Inflammatory macrophage treated with lipopolysaccharide for 4 hours (primary cell): Measurements from ENCODE around the gene NME4.
"Not testable (repeated sequence)": the region's sequence is repeated elsewhere in the genome, so short reads cannot be mapped to it uniquely, and the experiment has no call there.

Experiments used
- DNase-seq: peaks from one replicate; pipeline ENCODE4 v3.0.0-alpha.2; 2020

NME4 gene

DNA sequence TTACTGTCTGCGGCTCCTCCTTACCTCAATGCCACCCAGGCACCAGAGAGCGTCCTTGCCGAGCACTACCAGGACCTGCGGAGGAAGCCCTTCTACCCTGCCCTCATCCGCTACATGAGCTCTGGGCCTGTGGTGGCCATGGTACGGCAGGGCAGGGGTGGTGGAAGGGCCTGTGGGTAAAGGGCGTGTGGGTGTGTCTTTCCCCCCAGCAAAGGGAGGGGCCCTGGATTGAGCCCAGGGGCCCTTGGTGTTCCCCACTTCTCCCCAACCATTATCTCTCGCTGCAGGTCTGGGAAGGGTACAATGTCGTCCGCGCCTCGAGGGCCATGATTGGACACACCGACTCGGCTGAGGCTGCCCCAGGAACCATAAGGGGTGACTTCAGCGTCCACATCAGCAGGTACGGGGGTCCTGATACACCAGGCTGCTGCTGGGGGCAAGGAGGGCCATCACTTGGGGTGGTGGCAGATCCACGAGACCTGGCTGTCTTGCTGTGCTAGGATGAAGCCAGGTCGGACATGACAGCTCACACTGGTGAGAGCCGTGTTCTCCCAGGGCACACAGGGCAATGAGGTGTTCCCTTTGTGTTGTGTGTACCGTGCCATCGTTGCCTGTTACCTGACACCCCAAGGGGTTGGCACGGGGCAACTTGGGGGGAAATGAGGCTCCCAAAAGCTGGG is 2.5 kb downstream of the NME4 start:
- no peak for DNase-seq

DNA sequence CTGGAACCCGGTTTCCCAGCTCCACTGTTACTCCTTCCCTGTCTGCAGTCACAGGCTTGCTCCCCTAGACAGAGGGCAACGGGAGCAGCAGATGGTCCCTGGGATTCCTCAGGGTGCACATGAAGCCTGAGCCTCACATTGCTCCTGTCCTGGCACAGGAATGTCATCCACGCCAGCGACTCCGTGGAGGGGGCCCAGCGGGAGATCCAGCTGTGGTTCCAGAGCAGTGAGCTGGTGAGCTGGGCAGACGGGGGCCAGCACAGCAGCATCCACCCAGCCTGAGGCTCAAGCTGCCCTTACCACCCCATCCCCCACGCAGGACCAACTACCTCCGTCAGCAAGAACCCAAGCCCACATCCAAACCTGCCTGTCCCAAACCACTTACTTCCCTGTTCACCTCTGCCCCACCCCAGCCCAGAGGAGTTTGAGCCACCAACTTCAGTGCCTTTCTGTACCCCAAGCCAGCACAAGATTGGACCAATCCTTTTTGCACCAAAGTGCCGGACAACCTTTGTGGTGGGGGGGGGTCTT is 3.1 kb downstream of the NME4 start:
- no peak for DNase-seq

DNA sequence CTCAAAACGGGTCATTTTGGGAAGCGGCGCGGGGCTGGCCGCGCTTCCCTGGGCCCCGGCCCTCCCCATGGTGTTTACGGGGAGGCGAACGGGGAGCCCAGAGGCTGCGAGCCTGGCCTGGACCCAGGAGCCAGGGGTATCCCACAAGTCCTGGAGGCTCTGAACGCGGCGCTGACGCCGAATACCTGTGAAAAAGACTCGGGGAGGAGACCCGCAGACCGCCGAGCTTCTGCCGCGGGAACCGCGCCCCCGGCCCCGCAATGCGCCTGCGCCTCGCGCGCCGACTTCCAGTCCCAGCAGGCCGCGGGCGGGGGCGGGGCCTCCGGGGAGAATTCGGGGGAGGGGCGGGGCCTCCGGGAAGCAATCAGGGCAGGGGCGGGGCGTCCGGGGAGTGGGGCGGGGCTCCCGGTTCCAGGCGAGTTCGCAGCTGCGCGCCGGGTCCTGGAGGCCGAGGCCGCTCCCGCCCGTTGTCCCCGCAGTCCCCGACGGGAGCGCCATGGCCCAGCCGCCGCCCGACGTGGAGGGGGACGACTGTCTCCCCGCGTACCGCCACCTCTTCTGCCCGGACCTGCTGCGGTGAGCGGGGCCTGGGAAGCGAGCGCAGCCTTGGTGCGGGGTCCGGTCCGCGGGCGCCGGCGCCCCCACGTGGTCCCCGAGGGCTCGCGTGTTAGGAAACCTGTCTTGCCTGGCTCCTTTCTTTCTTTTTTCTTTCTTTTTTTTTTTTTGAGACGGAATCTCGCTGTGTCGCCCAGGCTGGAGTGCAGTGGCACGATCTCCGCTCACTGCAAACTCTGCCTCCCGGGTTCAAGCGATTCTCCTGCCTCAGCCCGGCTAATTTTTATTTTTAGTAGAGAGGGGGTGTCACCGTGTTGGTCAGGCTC is 4.7 kb downstream of the NME4 start, which contains the start of gene DECR2:
TSS of gene DECR2 (plus strand) at position 418 of the 881 bp plus-strand sequence. CDS start at position 497, 79 bp downstream.
- DNase-seq, result peak; percentile 91

DNA sequence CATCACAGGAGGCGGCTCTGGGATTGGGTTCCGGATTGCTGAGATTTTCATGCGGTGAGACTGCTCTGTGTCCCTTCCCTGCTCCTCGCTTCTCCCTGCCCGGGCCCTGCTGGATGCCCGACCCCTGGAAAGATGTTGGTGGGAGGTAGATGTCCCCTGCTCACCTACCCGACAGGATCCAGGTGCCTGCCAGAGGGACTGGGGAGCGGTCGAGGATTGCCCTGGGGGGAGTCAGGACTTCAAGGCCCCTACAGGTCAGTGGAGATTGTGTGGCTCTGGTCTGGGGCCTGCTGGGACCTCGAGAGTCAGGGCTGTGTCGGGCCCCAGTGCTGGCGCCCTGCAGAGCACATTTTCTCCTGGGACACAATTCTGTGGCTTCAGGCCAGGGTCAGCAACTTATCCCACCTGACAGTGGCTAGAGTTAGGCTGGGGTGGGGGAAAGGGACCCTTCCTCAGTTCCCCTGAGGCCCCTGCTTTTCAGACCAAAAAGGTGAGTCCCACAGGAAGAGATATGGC is 8.0 kb downstream of the NME4 start:
- no peak for DNase-seq

DNA sequence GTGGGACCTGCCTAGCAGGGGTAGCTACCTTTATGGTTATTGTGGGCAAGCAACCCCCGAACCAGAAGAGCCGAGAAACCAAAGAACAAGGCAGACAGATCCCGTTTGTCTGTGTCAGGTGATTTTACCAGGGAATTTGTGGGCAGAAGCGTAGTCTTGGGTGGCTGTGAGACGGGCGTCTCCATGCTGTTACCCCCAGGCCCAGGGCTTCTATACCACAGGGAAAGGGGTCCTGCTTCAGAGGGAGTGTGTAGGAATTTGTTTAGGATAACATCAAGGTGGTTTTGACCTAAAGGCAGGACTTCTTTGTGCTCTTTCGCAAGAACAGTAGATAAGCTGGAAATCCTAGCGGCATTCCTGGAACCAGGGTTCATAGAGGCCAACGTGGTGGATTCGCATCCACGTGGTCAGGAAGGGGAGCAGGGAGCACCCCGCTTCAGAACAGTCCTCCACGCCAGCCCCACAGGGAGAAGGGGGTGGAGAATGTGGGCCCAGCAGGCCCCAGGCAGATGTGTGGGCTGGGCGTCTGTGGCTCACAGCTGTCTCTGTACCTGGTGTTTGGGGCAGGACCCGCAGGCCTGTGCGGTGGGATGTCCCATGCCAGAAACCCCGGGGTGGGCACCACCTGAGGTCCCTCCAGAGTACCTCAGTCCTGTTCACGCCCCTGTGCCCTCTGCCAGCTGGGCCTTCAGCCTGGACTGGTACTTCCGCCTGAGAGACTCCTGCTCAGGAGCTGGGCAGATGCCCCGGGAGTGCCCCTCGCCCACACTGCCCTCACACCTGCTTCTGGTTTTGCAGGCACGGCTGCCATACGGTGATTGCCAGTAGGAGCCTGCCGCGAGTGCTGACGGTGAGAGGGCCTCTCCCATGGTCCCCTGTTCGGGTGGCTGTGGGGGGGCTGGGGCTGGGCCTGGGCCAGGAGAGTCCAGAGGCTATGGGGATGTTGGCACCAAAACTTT is 8.8 kb downstream of the NME4 start:
- DNase-seq, result no peak

DNA sequence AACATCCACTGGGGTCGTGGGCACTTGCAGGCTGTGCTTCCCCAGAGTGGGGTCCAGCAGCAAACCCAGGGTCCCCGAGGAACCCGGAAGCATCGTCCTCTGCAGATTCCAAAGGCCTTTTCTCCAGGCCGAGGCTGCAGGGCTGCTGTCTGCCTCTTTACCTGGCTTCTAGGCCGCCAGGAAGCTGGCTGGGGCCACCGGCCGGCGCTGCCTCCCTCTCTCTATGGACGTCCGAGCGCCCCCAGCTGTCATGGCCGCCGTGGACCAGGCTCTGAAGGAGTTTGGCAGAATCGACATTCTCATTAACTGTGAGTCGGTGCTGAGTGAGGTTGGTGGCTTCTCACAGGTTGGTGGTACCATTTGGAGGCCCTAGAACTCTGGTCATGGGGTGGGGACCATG is 10.3 kb downstream of the NME4 start:
- DNase-seq, result no peak

DNA sequence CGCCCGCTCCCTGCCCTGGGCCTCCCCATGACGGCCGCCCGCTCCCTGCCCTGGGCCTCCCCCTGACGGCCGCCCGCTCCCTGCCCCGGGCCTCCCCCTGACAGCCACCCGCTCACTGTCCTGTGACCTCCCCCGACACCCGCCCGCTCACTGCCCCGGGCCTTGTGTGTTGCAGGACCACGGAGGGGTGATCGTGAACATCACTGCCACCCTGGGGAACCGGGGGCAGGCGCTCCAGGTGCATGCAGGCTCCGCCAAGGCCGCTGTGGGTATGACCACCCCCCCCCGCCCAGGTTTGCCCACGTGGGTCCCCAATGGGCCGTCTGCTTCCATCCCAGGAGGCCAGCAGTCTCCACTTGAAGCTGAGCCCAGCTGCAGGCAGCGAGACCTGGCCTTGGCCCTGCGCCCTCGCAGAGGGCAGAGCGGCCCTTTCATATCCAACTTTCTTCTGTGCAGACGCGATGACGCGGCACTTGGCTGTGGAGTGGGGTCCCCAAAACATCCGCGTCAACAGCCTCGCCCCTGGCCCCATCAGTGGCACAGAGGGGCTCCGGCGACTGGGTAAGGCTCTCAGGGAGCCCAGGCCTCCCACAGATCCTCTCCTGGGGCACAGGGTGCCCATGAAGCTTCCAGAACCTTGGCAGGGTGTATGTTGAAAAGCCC is 13.6 kb downstream of the NME4 start:
- no peak for DNase-seq

DNA sequence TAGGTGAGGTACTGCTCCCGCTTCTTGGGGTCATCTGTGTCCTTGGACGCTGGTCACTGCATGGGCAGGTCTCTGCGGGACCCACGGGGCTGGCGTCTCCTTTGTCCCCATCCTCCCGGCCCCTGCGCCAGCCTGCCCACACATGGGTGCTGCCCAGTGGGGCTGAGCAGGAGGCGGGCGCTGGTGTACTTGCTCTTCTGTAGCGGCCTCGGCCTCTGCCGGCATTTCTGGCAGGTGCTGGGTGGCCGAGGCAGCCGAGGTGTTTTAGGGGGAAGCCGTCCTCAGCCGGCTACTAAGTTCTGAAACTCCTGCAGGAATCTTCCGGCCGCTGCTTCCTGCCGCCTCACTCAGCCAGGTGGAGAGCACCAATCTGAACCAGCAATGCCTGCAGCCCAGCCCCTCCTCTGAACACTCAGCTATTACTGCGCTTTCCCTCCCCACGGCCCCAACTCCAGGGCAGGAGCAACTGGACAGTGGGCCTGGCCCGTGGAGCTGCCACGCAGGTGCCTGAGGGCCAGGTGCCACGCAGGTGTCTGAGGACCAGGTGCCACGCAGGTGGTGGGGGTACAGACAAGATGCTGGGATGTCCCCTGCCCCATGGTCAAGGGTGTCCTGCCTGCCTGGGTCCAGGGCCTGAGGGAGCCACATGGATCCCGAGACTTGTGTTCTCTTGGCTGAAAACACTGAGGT is 14.7 kb downstream of the NME4 start:
- no peak for DNase-seq

DNA sequence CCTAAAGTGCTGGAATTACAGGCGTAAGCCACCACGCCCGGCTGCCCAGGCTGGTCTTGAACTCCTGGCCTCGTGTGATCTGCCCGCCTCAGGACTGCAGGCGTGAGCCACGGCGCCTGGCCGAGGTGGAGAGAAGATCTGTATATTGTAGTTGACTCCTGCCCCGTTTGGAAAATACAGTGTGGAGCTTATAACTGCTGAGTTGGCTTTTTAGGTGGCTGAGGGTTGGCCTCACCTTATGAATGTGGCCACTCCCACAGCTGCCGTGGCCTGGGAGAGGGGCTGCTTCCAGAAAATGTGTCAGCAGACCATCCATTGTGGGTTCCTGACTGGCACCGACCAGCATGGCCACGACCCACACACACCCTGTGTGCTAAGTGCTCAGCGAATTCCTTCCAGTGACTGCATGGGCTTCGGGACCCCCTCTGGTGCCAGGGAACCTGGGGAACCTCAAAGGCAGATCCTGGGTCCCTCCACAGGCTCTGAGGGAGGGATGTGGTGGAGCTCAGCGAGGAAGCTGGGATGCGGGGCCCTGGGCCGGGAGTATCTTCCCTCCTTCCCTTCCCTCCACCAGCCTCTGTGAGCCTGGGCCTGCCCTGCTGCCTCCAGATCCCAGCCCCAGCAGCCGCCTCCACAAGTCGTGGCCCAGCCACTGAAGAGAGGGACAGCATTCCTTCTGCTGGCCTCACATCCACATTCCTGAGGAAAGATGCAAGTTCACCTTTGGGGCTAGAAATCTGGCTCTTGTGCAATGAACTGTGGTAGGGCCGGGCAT is 17.6 kb downstream of the NME4 start:
- DNase-seq, result no peak

DNA sequence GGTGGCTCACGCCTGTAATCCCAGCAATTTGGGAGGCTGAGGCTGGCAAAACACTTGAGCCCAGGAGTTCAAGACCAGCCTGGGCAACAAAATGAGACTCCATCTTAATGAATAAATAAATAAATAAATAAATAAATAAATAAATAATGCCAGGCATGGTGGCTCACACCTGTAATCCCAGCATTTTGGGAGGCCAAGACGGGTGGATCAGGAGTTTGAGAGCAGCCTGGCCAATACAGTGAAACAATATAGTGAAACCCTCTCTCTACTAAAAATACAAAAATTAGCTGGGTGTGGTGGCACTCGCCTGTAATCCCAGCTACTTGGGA is 18.1 kb downstream of the NME4 start:
- not testable (repeated sequence) for DNase-seq

DNA sequence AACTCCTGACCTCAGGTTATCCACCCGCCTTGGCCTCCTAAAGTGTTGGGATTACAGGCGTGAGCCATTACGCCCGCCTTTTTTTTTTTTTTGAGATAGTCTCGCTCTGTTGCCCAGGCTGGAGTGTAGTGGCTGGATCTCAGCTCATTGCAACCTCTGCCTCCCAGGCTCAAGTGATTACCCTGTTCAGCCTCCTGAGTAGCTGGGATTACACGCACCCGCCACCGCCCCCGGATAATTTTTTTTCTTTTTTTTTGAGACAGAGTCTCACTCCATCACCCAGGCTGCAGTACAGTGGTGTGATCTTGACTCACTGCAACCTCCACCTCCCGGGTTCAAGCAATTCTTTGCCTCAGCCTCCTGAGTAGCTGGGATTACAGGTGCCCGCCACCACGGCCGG is 25.2 kb downstream of the NME4 start:
- DNase-seq, result not testable (repeated sequence)

DNA sequence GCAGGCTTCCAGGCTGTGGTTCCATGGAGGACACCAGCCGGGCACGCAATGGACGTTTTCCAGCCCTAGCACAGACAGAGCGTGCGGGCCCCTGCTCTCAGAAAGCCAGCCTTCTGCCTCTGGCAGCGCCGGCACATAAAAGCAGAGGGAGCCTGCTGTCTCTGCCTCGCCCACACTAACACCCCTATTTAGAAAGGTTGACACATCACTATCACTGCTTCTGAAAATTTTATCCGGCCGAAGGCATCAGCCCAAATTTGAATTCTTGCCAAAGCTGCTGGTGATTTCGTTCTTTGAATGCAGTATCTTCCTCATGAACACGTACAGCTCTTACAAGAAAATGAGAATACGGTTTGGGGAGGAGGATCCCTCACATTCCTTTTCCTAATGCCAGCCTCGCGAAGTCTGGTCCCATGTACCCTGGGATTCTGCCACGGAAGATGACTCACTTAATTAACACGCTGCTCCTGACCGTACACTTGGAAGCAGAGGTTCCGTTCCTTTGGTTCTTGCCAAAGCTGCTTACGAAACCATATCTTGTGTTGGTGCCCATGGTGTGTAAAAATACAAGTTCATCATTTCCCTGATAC is 27.1 kb downstream of the NME4 start:
- DNase-seq, result peak; percentile 33

DNA sequence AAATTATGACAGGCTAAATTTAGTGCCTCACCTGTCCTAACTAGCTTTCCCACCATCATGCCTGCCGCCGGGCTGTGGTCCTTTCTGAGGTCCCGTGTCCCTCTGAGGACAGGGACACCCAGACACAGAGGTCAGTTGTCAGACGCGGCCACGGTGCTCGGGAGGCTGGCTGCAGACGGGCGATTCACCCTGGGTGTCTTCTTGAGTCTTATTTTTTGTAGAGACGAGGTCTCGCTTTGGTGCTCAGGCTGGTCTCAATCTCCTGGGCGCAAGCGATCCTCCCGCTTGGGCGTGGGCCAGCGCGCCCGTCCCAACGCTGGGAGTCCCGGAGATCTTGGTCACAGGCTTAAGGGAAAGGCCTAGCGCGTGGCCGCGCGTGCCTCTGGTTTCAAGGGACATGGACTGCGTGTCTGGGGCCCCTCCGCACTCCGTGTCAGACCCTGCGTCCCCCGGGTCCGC is 27.7 kb downstream of the NME4 start:
- DNase-seq, result peak; percentile 8

DNA sequence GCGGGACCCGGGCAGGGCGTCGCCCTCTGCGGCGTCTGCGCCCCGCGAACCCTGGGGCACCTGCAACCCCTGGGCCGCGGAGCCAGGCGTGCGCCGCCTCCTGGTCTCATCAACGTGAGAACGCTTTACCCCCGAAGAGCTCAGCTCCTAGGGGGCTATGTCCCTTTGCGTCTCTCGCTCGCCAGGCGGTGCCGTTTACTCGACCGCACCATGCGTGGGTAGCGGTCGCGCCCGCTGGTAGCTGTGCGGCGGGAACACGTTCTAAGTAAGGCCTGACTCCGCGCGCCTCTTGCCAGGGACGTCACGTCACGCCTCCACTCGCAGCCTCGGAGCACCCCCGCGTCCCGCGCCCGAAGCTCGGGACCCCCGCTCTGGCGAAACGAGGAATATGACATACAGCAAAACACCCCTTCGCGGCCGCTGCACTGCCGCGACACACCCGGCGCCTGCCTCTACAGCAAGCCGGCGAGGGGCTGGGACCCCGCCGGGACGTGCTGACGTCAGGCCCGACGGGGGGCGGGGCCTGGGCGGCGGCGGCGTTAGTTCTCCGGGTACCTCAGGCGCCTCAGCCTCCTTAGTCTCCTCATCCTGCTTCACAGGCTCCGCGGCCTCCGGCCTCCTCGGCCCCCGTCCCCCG is 28.2 kb downstream of the NME4 start, which contains the start of gene RAB11FIP3:
TSS of gene RAB11FIP3 (plus strand) at position 568 of the 637 bp plus-strand sequence. CDS start 358 bp downstream, outside the sequence.
- DNase-seq, result peak; percentile 61

DNA sequence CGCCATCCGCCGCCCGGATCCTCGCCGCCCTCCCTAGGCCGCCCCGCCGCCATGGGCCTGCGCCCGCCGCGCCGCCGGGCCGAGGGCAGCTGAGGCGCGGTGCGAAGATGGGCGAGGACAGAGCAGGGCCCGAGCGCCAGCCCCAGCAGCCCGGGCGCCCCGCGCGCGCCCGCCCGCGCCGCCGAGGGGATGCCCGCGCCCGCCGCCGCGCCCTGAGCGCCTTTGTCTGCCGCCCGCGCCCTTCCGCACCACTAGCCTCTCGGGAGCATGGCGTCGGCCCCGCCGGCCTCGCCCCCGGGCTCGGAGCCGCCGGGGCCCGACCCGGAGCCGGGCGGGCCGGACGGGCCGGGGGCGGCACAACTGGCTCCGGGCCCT is 28.7 kb downstream of the NME4 start:
- DNase-seq, result peak; percentile 11

DNA sequence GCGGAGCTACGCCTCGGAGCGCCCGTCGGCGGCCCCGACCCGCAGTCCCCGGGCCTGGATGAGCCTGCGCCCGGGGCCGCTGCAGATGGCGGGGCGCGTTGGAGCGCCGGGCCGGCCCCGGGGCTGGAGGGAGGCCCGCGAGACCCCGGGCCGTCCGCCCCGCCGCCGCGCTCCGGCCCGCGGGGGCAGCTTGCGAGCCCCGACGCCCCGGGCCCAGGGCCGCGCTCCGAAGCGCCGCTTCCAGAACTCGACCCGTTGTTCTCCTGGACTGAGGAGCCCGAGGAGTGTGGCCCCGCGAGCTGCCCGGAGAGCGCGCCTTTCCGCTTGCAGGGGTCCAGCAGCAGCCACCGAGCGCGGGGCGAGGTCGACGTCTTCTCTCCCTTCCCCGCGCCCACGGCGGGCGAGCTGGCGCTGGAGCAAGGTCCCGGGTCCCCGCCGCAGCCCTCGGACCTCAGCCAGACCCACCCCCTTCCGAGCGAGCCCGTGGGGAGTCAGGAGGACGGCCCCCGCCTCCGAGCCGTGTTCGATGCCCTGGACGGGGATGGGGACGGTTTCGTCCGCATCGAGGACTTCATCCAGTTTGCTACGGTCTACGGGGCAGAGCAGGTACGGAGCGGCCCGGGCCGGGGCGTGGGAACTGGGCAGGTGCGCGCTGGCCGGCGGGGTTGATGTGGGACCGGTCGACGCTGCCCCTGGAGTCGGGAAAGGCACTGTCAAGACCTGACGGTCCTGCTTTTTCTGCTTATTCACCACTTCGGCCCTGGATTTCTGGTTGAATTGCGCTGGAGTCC is 29.3 kb downstream of the NME4 start:
- no peak for DNase-seq

DNA sequence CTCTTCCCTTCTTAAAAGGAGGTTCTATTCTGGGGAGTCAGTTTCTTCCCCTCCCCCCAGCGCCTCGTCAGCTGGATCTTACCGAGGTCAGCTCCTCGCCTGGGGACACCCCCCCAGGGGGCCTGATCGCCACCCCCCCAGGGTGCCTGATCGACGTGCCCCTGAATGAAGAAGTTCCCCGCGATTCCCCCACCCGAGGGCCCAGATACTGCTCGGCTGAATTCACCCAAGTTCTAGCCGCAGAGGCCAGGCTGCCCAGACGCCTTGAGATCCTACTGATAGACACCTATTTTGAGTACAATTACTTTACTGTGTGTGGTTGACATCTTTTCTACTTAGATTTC is 29.9 kb downstream of the NME4 start:
- no peak for DNase-seq

DNA sequence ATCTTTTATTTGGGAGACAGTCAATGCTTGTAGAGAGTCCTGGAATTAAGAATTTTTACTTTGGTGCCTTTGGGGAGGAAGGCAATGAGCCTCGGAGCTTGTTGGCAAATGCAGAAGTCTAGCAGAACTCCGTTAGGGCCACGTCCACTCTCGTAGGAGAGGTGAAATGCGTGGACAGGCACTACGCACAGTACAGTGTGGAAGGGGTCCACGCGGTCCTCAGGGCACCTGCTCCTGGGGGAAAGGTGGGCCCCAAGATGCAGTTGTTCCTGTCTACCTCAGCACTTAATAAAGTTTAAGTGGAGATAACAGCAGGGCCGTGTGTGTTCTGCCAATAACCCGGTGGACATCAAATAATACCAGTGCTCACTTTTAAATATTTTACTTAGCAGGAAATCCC is 30.3 kb downstream of the NME4 start:
- no peak for DNase-seq

DNA sequence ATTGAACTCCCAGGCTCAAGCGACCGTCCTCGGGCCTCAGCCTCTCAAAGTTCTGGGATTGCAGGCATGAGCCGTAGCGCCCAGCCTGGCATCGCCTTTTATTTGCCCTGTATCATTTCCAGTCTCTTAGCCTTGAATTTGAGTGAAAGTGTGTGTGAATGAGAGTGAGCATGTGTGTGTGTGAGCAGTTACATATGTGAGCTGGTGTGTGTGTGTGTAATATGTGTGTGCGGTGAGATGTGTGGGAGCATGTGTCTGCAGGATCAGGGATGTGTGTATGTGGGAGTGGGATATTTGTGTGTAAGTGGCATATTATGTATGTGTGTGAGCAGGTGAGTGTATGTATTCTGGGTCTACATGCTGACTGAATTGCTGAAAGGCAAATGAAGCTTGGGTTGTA is 33.9 kb downstream of the NME4 start:
- no peak for DNase-seq
